Immature natural killer cell (primary cell): ENCODE data around the gene DDX42. TPM values are rescaled to one million over a fixed set of nuclear protein-coding genes. Genes with fewer than 3 reads are reported as not detected.
A peak's percentile ranks its signal among the peaks of the same experiment; 100 is the strongest.
"Not testable (repeated sequence)": the region's sequence is repeated elsewhere in the genome, so short reads cannot be mapped to it uniquely, and the experiment has no call there.

Experiments used
- DNase-seq, 3 donors: peaks; one replicate each; pipeline ENCODE4 v3.0.0; 2022; ENCODE audit warnings: mixed read lengths in 1 of 3
- H3K27ac Mint-ChIP-seq, 6 donors: one replicate each; pipeline ENCODE4 v1.8.0; 2020; ENCODE audit warnings: mixed read lengths in 6 of 6, mild to moderate bottlenecking in 5 of 6, inconsistent platforms in 4 of 6, moderate library complexity in 3 of 6
- H3K27me3 Mint-ChIP-seq, 3 donors: one replicate each; pipeline ENCODE4 v1.8.0; 2020 to 2021; ENCODE audit warnings: low read depth in 3 of 3, mild to moderate bottlenecking in 3 of 3, mixed read lengths in 3 of 3, moderate library complexity in 3 of 3, inconsistent platforms in 1 of 3
- H3K36me3 Mint-ChIP-seq, 3 donors: one replicate each; pipeline ENCODE4 v1.8.0; 2020; ENCODE audit warnings: mixed read lengths in 3 of 3, inconsistent platforms in 2 of 3, mild to moderate bottlenecking in 2 of 3
- H3K4me1 Mint-ChIP-seq, 2 donors: one replicate each; pipeline ENCODE4 v1.8.0; 2020; ENCODE audit warnings: inconsistent platforms in 2 of 2, mild to moderate bottlenecking in 2 of 2, mixed read lengths in 2 of 2, moderate library complexity in 1 of 2
- H3K4me3 Mint-ChIP-seq, 5 donors: one replicate each; pipeline ENCODE4 v1.8.0; 2020; ENCODE audit warnings: mild to moderate bottlenecking in 5 of 5, mixed read lengths in 5 of 5, inconsistent platforms in 3 of 5, moderate library complexity in 3 of 5
- H3K9me3 Mint-ChIP-seq, 6 donors: one replicate each; pipeline ENCODE4 v1.8.0; 2020; ENCODE audit warnings: mild to moderate bottlenecking in 6 of 6, mixed read lengths in 6 of 6, inconsistent platforms in 4 of 6, moderate library complexity in 3 of 6
- polyA plus RNA-seq, 3 donors: library from polyadenylated mRNA; unstranded; fragments of 300-500 nt; fragmentation: Illumina TruSeq; gene quantifications; one replicate each; pipeline ENCODE4 v1.2.3, GENCODE V29; 2021

The DDX42 gene
- polyA plus RNA-seq, 3 donors from 2014 or later: 4.8 to 18.2 (median 5.5) TPM

DNA sequence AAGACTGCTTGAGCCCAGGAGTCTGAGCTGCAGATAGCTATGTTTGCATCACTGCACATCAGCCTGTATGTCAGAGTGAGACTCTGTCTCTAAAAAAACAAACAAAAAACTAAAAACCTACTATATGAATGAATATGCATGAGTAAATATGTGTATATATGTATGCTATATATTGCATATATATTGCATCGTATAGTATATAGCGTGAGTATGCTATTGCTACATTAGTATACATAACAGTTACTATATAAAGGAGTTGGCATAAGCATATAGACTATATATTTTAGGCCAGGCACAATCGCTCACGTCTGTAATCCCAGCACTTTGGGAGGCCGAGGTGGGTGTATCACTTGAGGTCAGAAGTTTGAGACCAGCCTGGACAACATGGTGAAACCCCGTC is 16.1 kb downstream of the DDX42 start:
- Mint-ChIP-seq H3K27ac (no peak overlapping the region), H3K9me3 (no peaks in the 10 kb centered on the region), H3K27me3 (peaks cover 0 to 2% (median 0%) of the 10 kb centered on the region in 3 donors), H3K4me1 (peaks cover 2 to 7% of the 10 kb centered on the region in 2 donors), H3K4me3 (no peak overlapping the region), H3K36me3 (peaks cover 15 to 28% (median 21%) of the 10 kb centered on the region in 3 donors)
- DNase-seq: no peak

DNA sequence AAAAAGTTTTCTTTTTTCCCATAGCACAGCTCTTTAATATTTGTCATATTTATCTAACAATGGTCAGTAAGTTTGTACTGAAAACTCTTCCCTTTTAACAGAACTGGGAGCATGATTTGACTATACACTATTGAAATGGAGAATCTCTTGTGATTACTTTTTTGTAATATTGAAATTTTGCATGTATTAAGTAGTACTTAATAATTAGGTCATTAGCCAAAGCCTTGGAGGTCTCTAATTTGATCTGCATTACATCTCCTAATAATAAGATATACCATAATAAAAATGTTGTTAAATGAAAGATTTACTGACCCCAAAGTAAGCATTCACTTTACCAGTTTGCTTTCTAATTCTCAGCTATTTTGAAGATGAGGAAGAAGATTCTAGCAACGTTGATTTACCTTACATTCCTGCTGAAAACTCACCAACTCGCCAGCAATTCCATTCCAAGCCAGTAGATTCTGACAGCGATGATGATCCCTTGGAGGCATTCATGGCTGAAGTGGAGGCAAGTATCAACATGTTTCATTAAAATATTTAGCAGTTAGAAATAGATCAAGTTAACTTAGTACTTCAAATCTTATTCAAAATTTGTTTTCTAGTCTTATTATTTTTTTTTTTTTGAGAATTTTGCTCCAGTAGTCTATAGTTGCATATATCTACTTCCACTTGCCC is 18.2 kb downstream of the DDX42 start:
- H3K4me3 Mint-ChIP-seq: no peak overlapping the region
- no peak for DNase-seq
- no peaks in the 10 kb centered on the region for H3K4me1 Mint-ChIP-seq
- peak overlapping the region in 2 of 6 donors; percentile 22 to 45 for H3K27ac Mint-ChIP-seq
- peaks cover 0 to 2% (median 0%) of the 10 kb centered on the region in 3 donors for H3K27me3 Mint-ChIP-seq
- H3K36me3 Mint-ChIP-seq: peaks cover 15 to 40% (median 22%) of the 10 kb centered on the region in 3 donors
- H3K9me3 Mint-ChIP-seq: no peaks in the 10 kb centered on the region

GRCh38 chr17:63796375-63796774 is 22.4 kb downstream of the DDX42 start:
- not testable (repeated sequence) for H3K4me1 Mint-ChIP-seq, H3K27ac Mint-ChIP-seq, DNase-seq, H3K27me3 Mint-ChIP-seq, H3K9me3 Mint-ChIP-seq, H3K4me3 Mint-ChIP-seq
- H3K36me3 Mint-ChIP-seq: peaks cover 26 to 64% (median 35%) of the 10 kb centered on the region in 3 donors

DNA sequence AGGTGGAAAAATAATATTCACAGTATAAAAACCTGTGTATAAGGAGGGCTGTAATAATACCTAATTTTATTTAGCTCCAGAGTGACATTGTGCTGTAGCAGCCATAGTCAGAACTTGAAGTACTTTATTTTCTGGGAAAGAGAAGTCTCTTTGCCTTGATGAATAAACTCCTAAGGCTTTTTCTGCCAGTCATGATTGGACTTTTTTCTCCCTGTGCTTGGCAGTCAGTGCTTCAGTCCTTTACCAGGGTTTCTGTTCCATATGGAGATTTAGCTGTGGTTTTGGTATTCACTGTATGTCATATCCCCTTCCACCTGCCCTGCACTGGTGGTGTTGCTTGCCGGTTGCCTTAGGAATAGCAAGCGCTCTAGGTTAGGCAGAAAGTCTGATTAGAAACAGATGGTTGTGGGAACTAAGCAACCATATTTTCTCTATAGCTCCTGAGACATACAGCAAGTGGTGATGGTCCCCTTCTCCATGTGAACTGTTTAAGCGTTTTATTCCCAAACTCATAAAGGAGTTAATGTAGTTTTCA is 24.7 kb downstream of the DDX42 start:
- no peak for DNase-seq
- Mint-ChIP-seq H3K27me3 (peaks cover 0 to 2% (median 0%) of the 10 kb centered on the region in 3 donors), H3K27ac (no peak overlapping the region), H3K4me3 (no peak overlapping the region), H3K36me3 (peaks cover 25 to 58% (median 30%) of the 10 kb centered on the region in 3 donors), H3K4me1 (no peaks in the 10 kb centered on the region), H3K9me3 (no peaks in the 10 kb centered on the region)

DNA sequence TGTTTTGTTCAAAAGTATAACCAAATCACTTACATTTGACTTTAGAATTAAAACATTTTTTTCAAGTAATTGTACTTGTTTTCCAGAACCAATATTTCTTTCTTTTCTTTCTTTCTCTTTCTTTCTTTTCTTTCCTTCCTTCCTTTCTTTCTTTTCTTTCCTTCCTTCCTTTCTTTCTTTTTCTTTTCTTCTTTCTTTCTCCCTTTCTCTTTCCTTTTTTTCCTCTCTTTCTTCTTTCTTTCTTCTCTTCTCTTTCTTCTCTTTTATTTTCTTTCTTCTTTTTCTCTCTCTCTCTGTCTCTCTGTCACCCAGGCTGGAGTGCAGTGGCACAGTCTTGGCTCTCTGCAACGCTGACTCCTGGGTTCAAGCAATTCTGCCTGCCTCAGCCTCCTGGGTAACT is 26.8 kb downstream of the DDX42 start:
- no peaks in the 10 kb centered on the region for H3K4me1 Mint-ChIP-seq
- peaks cover 0 to 3% (median 0%) of the 10 kb centered on the region in 3 donors for H3K27me3 Mint-ChIP-seq
- no peak overlapping the region for H3K4me3 Mint-ChIP-seq
- peaks cover 24 to 48% (median 31%) of the 10 kb centered on the region in 3 donors for H3K36me3 Mint-ChIP-seq
- no peak for DNase-seq
- H3K27ac Mint-ChIP-seq: peak overlapping the region in 2 of 6 donors; percentile 16 to 85
- no peaks in the 10 kb centered on the region for H3K9me3 Mint-ChIP-seq

DNA sequence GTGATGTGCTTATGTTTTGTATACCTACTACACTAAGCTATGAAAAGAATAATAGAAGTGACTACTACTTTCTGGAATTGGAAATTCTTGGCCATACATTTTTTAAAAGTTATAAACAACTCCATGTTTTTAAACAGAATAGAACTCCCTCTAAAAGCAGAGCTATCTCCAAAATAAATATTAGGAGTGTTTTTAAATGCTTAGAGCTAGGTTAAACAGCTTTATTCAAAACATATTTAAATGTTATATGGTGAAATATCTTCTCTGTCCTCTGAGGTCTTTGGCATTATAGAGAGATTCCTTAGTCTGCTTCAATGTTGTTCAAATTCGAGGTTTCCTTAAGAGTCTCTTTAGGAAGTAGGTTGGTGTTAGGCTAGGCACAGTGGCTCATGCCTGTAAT is 30.4 kb downstream of the DDX42 start:
- Mint-ChIP-seq H3K27me3 (peaks cover 0 to 3% (median 0%) of the 10 kb centered on the region in 3 donors), H3K9me3 (no peaks in the 10 kb centered on the region), H3K4me1 (no peaks in the 10 kb centered on the region), H3K4me3 (no peak overlapping the region), H3K36me3 (peaks cover 25 to 53% (median 44%) of the 10 kb centered on the region in 3 donors), H3K27ac (no peak overlapping the region)
- DNase-seq: no peak

DNA sequence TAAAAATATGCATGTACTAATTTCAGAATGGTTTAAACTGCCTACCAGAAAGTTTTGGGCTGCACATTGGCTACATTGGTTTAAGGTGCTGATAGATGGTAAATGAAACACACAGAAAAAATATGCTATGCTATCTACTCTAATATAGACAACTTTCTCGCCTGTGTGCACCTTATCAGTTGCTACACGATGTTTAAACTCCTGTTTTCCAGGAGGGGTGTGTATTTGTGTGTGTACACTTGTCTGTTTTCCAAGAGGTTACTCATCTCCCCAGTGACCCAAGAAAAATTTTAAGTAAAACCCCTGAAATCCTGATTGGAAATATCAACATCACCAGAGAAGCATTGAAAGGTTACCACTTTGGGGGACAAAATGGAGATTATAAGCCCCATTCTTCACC is 31.6 kb downstream of the DDX42 start:
- no peak overlapping the region for H3K4me3 Mint-ChIP-seq
- peaks cover 23 to 52% (median 46%) of the 10 kb centered on the region in 3 donors for H3K36me3 Mint-ChIP-seq
- DNase-seq: no peak
- H3K27ac Mint-ChIP-seq: peak overlapping the region in 1 of 6 donors; percentile 4
- peaks cover 0 to 3% (median 0%) of the 10 kb centered on the region in 3 donors for H3K27me3 Mint-ChIP-seq
- H3K4me1 Mint-ChIP-seq: no peaks in the 10 kb centered on the region
- H3K9me3 Mint-ChIP-seq: no peaks in the 10 kb centered on the region

DNA sequence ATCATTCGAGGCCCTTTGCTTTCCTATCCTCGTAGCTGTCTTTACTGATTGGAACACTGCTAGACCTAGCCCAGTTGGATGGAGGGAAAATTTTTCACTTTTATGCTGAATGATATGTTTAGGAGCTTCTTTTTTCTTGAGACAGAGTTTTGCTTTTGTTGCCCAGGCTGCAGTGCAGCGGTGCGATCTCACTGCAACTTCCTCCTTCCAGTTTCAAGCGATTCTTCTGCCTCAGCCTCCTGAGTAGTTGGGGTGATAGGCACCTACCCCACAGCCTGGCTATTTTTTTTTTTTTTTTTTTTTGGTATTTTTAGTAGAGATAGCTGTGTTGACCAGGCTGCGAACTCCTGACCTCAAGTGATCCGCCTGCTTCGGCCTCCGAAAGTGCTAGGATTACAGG is 36.0 kb downstream of the DDX42 start:
- Mint-ChIP-seq H3K9me3 (no peaks in the 10 kb centered on the region), H3K4me1 (no peaks in the 10 kb centered on the region), H3K27ac (no peak overlapping the region), H3K27me3 (no peaks in the 10 kb centered on the region), H3K36me3 (peaks cover 31 to 67% (median 66%) of the 10 kb centered on the region in 3 donors), H3K4me3 (no peak overlapping the region)
- DNase-seq: no peak

DNA sequence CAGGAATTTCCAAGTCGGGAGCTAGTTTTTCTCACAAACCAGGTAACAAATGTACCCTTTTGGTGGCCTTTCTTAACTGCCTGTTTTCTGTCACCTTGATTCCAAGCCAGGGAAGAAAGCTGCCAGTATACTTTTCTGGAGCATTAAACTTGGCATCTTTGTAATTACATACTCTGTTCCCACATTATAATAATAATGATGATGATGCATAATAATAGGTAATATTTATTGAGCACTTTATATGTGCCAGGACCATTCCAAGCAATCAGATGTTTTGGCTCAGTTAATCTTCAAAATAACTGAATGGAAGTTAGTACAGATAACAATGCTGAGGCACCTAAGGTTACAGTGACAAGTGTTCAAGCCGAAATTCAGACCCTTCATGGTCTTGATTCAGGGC is 42.2 kb downstream of the DDX42 start:
- peak overlapping the region in 1 of 6 donors; percentile 40 for H3K27ac Mint-ChIP-seq

GRCh38 chr17:63816669-63817068 is 42.7 kb downstream of the DDX42 start:
- Mint-ChIP-seq H3K27ac (peak overlapping the region in 1 of 6 donors; percentile 26), H3K9me3 (no peaks in the 10 kb centered on the region), H3K4me3 (no peak overlapping the region), H3K4me1 (peaks cover 0 to 6% of the 10 kb centered on the region in 2 donors), H3K27me3 (peaks cover 0 to 2% (median 0%) of the 10 kb centered on the region in 3 donors), H3K36me3 (peaks cover 18 to 72% (median 36%) of the 10 kb centered on the region in 3 donors)
- no peak for DNase-seq

More for the DNA sequence above, 42.2 kb downstream of the DDX42 start:
- Mint-ChIP-seq H3K4me1 (peaks cover 0 to 5% of the 10 kb centered on the region in 2 donors), H3K4me3 (no peak overlapping the region), H3K27me3 (peaks cover 0 to under 1% (median 0%) of the 10 kb centered on the region in 3 donors), H3K36me3 (peaks cover 18 to 72% (median 41%) of the 10 kb centered on the region in 3 donors), H3K9me3 (no peaks in the 10 kb centered on the region)
- DNase-seq: no peak

GRCh38 chr17:63817736-63818385 is 43.9 kb downstream of the DDX42 start:
- H3K4me3 Mint-ChIP-seq: no peak overlapping the region
- H3K27ac Mint-ChIP-seq: peak overlapping the region in 2 of 6 donors; percentile 19 to 21
- peaks cover 26 to 74% (median 37%) of the 10 kb centered on the region in 3 donors for H3K36me3 Mint-ChIP-seq
- H3K27me3 Mint-ChIP-seq: peaks cover 0 to 2% (median 0%) of the 10 kb centered on the region in 3 donors
- no peak for DNase-seq
- no peaks in the 10 kb centered on the region for H3K9me3 Mint-ChIP-seq
- peaks cover 0 to 8% of the 10 kb centered on the region in 2 donors for H3K4me1 Mint-ChIP-seq

DNA sequence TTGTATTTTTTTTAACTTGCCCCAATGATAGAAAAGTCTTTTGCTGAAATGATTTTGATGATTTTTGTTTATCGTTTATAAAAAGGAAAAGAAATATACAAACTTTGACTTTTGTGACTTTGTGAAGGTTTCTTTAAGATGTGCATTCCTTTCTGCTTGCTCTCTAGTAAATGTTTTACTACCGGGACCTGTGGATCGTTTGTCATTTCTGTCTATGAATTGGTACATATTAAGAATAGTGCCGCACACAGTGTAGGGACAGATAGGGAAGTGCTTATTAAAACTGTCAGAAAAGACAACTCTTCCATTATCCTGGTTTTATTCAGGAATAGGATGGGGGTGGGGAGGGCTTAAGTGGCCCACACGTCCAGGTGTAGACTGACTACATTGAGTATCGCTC is 45.2 kb downstream of the DDX42 start:
- H3K27ac Mint-ChIP-seq: peak overlapping the region in 1 of 6 donors; percentile 48
- H3K4me1 Mint-ChIP-seq: peaks cover 8 to 14% of the 10 kb centered on the region in 2 donors
- H3K4me3 Mint-ChIP-seq: no peak overlapping the region
- H3K36me3 Mint-ChIP-seq: peaks cover 26 to 72% (median 36%) of the 10 kb centered on the region in 3 donors
- H3K9me3 Mint-ChIP-seq: no peaks in the 10 kb centered on the region
- no peak for DNase-seq
- peaks cover 0 to 3% (median 0%) of the 10 kb centered on the region in 3 donors for H3K27me3 Mint-ChIP-seq

DNA sequence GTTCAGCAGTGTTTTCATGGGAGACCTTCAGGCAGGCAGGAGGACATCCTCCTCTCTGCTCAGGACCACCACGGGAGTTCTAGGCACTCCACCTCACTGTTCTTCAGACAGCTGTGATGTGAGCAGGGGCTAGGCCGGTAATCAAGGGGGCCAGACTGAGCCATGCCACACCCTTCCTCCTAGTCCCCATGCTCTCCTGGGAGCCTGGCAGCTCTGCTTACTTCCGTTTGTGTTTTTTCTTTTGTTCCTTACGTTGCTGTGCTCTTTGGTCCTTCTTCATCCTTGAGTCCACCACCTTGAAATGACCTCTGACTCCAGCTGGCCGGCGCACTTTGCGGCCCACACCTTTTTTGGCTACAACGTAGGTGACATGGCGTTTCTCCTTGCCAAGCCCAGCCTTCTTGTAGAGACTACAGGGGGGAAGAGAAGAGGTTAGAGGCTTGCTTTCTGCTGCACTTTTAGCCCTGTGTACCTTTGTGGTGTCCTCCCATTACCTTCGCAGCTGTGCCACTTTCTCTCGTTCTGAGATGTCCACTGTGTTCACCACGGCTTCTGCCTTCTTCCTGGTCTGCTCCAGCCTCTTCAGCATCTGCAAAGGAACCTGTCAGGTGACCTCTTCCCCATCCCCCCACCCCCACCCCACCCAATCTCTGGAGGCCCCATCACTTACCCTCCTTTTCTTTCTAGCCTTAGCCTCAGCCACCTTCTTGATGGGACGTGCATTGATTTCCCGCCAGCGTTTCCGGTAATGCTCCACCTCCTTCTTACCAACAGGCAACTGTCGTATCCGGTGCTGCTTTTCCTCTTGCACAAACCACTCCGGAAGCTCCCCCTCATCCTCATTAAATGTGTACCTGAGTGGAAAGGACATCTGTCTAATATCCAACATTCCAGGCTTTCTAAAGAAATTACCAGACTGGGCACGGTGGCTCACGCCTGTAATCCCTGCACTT is 45.9 kb downstream of the DDX42 start:
- H3K4me3 Mint-ChIP-seq: no peak overlapping the region
- H3K9me3 Mint-ChIP-seq: no peaks in the 10 kb centered on the region
- DNase-seq: no peak
- peaks cover 31 to 78% (median 37%) of the 10 kb centered on the region in 3 donors for H3K36me3 Mint-ChIP-seq
- peaks cover 10 to 17% of the 10 kb centered on the region in 2 donors for H3K4me1 Mint-ChIP-seq
- H3K27ac Mint-ChIP-seq: peak overlapping the region in 5 of 6 donors; percentile 35 to 68 (median 55)
- H3K27me3 Mint-ChIP-seq: peaks cover 0 to 4% (median 2%) of the 10 kb centered on the region in 3 donors
